GM20431 (cell line): ENCODE results near the gene SLC5A6.

Experiments used
- in situ Hi-C: fragments of 300-500 bp; cut with MseI, MboI; formaldehyde crosslinking; loops from one replicate; pipeline ENCODE4 v1.15.0; 2020; ENCODE audit warnings: low sequenced_read_pairs; ENCODE audit not compliant: unreplicated experiment

Gene SLC5A6

DNA sequence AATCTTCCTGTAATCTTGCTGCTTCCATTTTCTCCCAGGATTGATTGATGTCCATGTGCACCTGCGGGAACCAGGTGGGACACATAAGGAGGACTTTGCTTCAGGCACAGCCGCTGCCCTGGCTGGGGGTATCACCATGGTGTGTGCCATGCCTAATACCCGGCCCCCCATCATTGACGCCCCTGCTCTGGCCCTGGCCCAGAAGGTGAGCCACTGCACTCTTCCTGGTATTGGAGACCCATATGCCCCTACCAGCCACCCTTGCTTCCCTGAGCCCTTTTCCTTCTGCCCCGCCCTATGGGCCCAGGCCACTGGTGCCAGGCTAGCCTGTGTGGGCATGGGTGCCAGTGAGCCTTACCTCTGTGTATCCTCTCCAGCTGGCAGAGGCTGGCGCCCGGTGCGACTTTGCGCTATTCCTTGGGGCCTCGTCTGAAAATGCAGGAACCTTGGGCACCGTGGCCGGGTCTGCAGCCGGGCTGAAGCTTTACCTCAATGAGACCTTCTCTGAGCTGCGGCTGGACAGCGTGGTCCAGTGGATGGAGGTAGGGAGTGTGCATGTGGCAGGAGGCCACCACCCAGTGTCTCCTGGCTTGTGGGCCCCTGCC, 25.4 kb upstream of the SLC5A6 start:
- in situ Hi-C loops = no loop called here

DNA sequence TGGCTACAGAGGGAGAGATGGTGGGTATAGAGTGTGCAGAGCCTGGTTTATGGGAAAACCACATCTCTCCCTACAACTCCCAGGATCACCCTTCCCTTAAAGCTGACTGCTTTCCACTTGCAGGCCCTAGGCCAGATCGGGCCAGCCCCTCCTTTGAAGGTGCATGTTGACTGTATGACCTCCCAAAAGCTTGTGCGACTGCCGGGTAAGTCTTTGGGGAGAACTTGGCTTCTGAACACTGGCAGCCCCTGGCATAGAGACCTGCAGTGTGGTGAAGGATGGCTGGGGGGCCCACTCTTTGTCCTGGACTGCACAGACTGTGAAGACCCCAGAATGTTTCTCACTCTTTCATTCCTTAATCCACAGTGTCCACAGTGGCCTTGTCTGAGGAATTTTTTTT, 24.6 kb upstream of the SLC5A6 start:
- in situ Hi-C loops = no loop called here

DNA sequence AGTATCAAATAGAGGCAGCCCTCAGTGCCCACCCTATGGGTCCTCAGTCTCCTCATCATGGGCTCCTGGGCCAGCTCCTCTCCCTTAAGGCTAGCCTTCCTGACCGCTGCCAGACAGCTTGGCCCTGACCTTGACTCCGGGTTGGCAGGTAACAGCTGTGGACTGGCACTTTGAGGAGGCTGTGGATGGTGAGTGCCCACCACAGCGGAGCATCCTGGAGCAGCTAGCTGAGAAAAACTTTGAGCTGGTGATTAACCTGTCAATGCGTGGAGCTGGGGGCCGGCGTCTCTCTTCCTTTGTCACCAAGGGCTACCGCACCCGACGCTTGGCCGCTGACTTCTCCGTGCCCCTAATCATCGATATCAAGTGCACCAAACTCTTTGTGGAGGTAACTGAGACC, 24.1 kb upstream of the SLC5A6 start:
- in situ Hi-C loops = no loop called here

DNA sequence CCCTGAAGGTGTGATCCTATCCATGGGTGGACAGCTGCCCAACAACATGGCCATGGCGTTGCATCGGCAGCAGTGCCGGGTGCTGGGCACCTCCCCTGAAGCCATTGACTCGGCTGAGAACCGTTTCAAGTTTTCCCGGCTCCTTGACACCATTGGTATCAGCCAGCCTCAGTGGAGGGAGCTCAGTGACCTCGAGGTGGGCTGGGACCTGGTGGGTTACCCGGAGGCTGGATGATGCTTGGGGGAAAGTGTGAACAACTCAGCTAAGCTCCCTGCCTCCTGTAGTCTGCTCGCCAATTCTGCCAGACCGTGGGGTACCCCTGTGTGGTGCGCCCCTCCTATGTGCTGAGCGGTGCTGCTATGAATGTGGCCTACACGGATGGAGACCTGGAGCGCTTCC, 21.3 kb upstream of the SLC5A6 start:
- in situ Hi-C loops = no loop called here

DNA sequence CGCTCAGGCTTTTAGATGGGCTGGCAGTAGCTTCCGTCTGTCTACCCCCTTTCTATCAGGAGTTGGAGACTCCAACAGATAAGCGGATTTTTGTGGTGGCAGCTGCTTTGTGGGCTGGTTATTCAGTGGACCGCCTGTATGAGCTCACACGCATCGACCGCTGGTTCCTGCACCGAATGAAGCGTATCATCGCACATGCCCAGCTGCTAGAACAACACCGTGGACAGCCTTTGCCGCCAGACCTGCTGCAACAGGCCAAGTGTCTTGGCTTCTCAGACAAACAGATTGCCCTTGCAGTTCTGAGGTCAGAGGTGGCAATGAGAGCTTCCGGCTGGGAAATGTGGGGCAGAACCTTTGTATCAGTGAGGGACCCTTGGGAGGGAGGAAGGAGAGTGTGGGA, 19.9 kb upstream of the SLC5A6 start:
- in situ Hi-C loops = no loop called here

DNA sequence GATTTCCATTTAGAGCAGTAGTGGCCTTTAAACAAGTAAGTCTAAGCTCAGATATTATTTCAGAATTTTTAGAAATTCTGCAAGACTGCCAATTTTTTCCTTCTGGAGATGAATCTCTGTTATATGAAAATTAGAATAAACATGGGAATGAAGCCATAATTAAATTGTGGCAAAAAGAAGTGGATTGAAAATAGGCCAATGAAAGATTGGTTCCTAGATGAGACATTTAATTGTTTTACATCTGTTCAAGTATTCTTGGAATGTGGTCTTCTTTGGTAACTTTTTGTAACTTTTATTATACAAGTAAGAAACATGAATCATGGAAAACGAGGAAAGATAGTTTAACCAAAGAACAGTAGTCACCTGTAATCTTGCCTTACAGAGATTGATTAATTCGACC, 15.4 kb upstream of the SLC5A6 start:
- in situ Hi-C loops = no loop called here

DNA sequence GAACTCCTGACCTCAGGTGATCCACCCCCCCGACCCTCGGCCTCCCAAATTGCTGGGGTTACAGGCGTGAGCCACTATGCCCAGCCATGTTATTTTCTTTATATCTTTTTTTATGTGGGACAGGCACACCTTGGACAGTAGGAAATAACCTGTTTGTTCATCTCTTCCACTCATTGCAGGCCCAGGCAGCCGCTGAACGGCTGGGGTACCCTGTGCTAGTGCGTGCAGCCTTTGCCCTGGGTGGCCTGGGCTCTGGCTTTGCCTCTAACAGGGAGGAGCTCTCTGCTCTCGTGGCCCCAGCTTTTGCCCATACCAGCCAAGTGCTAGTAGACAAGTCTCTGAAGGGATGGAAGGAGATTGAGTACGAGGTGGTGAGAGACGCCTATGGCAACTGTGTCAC, 13.5 kb upstream of the SLC5A6 start:
- in situ Hi-C loops = no loop called here

DNA sequence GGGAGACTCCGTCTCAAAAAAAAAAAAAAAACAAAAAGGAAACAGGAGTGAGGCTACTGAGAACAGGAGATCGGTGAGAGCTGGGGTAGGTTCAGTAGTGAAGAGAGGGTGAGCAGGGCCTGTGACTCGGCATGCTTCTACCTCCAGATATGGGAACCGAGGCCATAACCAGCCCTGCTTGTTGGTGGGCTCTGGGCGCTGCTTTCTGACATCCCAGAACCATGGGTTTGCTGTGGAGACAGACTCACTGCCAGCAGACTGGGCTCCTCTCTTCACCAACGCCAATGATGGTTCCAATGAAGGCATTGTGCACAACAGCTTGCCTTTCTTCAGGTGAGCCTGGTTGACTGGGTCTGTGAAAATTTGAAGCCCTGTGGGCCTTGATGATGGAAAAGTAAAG, 11.3 kb upstream of the SLC5A6 start:
- in situ Hi-C loops = no loop called here

DNA sequence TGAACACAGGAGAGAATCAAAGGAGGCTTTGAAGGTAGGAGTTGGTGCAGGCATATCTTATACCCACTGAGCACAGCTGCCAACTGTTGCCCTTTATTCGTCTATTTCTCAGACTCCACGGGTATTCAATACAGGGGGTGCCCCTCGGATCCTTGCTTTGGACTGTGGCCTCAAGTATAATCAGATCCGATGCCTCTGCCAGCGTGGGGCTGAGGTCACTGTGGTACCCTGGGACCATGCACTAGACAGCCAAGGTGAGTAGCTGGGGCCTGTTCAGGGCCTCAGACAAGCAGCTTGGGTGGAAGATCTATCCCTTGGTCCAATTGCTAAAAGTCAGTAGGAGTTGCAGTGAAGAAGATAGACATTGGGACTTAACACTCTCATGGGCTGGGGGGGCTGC, 10.3 kb upstream of the SLC5A6 start:
- in situ Hi-C loops = no loop called here

DNA sequence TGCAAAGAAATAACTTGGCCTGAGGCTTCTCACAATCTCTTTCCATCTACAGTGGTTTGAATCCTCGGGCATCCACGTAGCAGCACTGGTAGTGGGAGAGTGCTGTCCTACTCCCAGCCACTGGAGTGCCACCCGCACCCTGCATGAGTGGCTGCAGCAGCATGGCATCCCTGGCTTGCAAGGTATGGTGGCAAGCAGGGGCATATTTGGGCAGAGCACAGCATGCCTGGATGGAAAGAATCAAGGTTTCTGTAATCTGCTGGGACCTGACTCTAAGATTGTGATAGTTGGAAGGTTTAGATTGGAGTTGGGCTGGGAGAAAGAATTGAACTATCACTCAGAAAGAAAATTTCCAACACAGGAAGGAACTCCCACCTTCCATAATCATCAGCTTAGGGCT, 9.1 kb upstream of the SLC5A6 start:
- in situ Hi-C loops = no loop called here

DNA sequence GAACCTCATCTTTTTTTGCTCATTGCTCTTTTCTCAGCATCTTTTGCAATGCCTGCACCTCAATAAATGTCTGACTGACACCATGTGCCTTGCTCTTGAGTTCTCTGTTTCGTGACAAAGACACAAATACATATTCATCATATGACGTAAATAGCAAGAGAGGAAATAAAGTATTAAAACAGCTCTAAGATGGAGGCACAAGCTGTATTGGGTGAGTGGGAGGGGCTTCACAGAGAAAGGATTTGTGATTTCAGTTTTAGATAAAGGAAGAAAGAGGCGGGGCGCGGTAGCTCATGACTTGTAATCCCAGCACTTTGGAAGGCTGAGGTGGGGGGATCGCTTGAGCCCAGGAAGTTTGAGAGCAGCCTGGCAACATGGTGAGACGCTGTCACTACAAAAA, 8.0 kb upstream of the SLC5A6 start:
- in situ Hi-C loops = no loop called here

DNA sequence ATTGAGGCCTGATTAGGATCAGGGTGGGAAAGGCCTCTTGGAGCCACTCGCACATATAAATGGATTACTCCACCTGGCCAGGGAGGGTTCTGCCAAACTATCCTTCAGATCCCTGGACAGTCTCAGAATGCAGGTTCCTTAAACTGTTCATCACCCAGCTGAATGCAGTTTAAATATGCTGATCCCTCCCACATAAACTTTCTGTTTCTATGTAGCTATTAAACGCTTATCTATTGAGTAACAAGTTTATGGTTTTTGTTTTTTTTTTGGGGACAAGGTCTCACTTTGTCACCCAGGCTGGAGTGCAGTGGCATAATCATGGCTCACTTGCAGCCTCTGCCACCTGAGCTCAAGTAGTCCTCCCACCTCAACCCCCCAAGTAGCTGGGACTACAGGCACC, 7.0 kb upstream of the SLC5A6 start:
- in situ Hi-C loops = no loop called here

DNA sequence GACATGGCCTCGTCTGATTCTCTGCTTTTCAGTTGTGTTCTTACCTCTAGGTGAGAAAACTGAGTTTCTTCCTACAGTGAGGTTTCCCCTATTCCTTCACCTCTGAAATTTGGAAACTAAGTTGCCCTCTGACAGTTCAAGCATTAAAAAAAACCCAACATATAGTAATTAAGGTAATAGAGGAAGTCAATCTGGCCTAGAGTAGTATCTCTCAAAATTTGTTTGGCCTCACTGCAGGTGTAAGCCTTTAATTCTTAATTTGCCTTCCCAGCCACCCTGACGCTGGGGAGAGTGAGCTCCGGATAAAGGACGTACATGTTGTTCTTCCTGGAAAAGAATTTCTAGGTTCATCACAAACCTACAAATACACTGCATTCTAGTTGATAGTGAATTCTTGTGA, 6.5 kb upstream of the SLC5A6 start:
- in situ Hi-C loops = no loop called here

DNA sequence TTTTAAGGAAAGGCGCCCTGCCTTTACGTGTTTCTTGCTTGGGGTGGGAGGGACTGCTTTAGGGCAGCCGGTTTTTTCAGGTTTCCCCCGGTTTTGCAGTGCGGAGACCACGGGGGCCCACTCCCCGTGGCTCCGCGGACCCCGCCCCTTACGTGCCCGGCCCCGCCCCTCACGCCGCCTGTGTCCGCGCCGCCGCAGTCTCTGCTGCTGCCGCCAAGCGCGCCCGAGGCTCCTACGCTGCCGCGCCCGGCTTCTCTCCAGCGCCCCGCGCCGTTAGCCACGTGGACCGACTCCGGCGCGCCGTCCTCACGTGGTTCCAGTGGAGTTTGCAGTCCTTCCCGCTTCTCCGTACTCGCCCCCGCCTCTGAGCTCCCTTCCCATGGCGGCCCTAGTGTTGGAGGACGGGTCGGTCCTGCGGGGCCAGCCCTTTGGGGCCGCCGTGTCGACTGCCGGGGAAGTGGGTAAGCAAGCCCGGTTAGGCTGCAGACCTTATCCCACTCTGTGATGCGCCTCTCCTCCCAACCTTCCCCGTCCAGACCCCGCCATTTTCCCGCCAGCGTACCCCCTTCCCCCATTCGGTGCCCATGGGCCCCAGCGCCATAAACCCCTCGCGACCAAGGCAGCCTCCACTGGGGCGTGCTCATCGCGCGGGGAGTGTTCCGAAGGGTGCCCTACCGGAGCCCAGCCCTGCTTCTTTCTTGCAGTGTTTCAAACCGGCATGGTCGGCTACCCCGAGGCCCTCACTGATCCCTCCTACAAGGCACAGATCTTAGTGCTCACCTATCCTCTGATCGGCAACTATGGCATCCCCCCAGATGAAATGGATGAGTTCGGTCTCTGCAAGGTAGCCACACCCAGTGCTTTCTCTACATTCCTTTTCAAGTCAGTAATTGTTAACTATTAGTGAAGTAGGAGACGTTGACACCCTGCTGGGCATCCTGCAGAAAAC, 5.4 kb upstream of the SLC5A6 start, which contains the start of gene CAD:
Gene CAD, plus strand, starts transcription at position 197 of the 949 bp plus-strand sequence. Its CDS starts 183 bp downstream, at position 380.
- in situ Hi-C loops = no loop called here

DNA sequence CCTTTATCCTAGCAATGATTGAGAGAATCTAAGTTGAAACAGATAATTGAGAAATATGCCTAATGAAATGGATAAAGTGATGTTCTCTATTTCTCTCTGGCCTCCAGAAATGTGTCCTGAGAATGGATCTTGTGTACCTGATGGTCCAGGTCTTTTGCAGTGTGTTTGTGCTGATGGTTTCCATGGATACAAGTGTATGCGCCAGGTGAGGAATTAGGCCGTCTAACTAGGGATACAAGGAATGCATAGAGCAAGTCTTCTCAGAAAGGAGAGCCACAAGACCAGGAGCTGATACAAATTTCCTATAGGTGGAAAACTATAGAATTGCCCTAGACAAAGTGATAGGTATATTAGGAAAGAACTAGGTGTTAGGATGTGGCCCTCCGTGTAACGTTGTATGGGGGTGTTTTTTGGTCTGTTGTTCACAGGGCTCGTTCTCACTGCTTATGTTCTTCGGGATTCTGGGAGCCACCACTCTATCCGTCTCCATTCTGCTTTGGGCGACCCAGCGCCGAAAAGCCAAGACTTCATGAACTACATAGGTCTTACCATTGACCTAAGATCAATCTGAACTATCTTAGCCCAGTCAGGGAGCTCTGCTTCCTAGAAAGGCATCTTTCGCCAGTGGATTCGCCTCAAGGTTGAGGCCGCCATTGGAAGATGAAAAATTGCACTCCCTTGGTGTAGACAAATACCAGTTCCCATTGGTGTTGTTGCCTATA, 4.5 kb upstream of the SLC5A6 start:
- in situ Hi-C loops = no loop called here

DNA sequence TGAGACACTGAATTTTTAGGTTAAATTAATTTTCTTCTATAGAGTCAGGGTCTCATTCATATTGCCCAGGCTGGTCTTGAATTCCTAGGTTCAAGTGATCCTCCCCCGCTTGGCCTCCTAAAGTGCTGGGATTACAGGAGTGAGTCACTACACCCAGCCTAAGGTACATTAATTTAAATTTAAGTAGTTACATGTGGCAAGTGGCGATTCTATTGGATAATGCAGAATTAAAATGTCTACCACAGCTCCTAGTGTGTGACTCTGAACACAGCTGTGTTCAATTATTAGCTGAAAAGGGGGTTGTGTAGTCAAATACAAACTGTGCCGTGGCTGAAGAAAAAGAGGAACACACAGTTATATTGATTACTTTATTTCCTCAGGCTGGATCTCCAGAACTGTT, 2.9 kb upstream of the SLC5A6 start:
- in situ Hi-C loops = no loop called here

DNA sequence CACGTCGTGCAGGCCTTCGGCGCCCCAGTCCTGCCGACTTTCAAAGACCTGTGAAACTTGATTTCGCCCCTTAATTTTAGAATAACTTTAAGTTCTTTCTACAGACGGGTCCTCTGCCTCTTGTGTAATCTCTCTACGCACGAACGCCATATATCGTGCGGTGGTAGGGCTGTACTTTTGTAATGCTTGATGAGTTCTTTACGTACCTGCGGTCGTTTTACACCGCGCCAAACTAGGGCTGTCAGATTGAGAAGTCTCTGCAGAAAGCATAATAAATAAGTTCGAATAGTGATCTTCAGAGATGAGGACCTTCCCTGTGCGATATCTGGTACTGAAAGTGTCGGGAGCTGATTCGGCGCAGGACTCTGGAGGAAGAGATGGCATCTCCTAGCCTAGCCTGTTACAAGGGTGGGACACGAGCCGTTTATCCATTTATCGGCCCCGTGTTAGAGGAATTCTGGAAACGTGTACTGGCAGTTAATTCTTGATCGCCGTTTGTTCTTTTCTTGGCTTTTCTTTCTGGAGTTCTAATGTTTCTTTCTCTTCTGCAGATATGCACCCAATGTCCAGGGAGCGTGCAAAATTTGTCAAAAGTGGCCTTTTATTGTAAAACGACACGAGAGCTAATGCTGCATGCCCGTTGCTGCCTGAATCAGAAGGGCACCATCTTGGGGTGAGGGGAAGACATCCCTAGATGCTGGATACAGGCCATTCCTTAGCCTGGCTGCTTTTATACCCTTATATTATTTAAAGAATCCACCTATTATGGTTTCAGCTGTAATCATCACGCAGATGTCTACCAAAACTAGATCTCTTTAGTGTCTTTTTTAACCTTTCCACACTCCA, 781 bp upstream of the SLC5A6 start:
- in situ Hi-C loops = no loop called here

DNA sequence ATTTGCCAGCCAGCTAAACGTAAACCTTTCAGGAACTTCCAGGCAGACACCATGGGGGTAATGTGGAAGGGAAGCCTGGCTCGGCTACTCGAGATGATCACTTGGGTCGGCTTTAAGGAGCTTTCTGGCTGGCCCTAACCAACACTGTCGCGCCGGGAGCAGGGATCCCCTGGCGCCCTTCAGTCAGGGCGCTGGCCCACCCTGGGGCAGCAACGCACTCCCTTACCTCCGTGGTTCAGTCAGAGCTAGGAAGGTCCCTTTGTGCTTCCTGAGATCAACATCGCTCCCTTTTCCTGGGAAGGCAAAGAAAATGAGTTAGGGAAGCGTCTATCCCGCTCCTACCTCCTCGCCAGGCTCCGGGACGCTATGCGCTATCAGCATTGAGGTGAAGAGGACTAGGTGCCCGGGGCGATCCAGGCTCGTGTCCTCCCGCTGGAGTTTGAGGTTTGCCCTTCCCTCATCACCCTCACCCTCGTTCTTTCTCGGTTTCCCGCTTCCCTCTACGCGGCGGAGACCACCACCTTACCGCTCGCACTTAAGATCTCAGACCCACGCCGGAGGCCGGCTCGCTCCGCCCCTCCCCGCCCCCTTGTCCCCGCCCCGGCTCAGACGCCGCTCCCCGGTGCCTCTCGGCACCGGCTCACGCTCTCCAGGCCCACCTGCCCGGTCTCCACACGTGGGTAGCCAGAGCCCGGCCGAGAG, 676 bp downstream of the SLC5A6 start:
- in situ Hi-C loops = no loop called here

DNA sequence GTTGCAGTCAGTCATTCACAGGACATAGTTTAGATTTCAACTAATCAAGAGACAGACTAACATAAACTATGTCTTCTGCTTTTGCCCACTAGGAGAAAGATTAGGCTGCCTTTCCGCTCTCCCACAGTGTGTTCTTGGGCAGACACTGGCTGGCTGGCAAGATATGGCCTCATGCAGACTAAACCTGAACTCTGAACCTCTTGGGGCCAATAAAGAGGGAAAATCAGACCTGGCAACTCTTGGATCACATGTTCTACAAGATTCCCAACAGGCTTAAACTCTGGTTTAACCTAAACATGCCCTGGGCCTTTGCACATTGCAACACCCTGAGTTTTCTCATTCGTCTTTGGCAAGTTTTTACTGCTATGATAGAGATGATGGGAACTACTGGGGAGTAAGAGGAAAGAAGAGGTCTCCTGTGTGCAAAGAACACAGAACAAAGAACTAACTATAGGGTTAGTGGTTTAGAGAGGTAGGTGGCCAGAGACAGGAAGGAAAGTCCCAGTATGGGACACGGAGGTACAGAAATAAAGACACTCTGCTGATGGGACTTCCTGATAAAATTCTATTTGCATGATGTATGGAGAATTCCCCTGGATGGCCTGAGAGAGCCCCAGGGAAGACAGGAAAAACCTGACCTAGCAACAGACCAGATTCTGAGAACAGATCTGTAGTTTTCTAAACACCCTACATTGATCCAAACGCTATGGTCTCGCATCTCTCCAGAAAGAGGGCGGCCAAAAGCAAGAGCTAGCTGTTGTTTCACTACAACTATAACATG, 2.3 kb downstream of the SLC5A6 start:
- in situ Hi-C loops = no loop called here
